Measurements from ENCODE around the gene LRRC4C.

Gene LRRC4C

GRCh38 chr11:40118026-40118425 lies 1341.4 kb downstream of the LRRC4C start:
- no peak overlapping the region for H3K4me3 ChIP-seq (ENCODE audit: low read depth in 1 of 2, low read length in 2 of 2)
- no peak overlapping the region for H2AFZ ChIP-seq (ENCODE audit: low read depth, low read length)
- no peaks in the 10 kb centered on the region for H4K20me1 ChIP-seq (ENCODE audit: insufficient read depth, low read length)
- DNase-seq: no peak
- no peak overlapping the region for H3K9ac ChIP-seq (ENCODE audit: low read depth, low read length)
- no peak for ATAC-seq (ENCODE audit: insufficient read depth, low read depth)
- no peak for TF ChIP-seq EZH2 (IDR thresholded peaks at IDR 0.05; ENCODE audit: borderline replicate concordance, low read depth, low read length, severe bottlenecking)
- TF ChIP-seq, protein P1, sequence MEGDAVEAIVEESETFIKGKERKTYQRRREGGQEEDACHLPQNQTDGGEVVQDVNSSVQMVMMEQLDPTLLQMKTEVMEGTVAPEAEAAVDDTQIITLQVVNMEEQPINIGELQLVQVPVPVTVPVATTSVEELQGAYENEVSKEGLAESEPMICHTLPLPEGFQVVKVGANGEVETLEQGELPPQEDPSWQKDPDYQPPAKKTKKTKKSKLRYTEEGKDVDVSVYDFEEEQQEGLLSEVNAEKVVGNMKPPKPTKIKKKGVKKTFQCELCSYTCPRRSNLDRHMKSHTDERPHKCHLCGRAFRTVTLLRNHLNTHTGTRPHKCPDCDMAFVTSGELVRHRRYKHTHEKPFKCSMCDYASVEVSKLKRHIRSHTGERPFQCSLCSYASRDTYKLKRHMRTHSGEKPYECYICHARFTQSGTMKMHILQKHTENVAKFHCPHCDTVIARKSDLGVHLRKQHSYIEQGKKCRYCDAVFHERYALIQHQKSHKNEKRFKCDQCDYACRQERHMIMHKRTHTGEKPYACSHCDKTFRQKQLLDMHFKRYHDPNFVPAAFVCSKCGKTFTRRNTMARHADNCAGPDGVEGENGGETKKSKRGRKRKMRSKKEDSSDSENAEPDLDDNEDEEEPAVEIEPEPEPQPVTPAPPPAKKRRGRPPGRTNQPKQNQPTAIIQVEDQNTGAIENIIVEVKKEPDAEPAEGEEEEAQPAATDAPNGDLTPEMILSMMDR (IDR thresholded peaks at IDR 0.05; ENCODE audit: borderline replicate concordance, extremely low read depth, low read length, poor library complexity, severe bottlenecking): no peak
- no peaks in the 10 kb centered on the region for H3K4me1 ChIP-seq (ENCODE audit: insufficient read depth, low read length)
- no peak overlapping the region for H3K27ac ChIP-seq (ENCODE audit: low read length)
- no peak overlapping the region for H3K4me2 ChIP-seq (ENCODE audit: insufficient read depth, low read length)
- H3K36me3 ChIP-seq (ENCODE audit: insufficient read depth, low read length): no peaks in the 10 kb centered on the region
- no peaks in the 10 kb centered on the region for H3K27me3 ChIP-seq (ENCODE audit: insufficient read depth, low read length, poor library complexity)
- no peaks in the 10 kb centered on the region for H3K79me2 ChIP-seq (ENCODE audit: insufficient read depth, low read length)
- no peaks in the 10 kb centered on the region for H3K9me3 ChIP-seq (ENCODE audit: insufficient read depth, low read length, severe bottlenecking)

GRCh38 chr11:40104941-40105550 lies 1354.4 kb downstream of the LRRC4C start:
- TF ChIP-seq, protein P1 (IDR thresholded peaks at IDR 0.05; ENCODE audit: borderline replicate concordance, extremely low read depth, low read length, poor library complexity, severe bottlenecking): no peak
- no peak for TF ChIP-seq EZH2 (IDR thresholded peaks at IDR 0.05; ENCODE audit: borderline replicate concordance, low read depth, low read length, severe bottlenecking)

DNA sequence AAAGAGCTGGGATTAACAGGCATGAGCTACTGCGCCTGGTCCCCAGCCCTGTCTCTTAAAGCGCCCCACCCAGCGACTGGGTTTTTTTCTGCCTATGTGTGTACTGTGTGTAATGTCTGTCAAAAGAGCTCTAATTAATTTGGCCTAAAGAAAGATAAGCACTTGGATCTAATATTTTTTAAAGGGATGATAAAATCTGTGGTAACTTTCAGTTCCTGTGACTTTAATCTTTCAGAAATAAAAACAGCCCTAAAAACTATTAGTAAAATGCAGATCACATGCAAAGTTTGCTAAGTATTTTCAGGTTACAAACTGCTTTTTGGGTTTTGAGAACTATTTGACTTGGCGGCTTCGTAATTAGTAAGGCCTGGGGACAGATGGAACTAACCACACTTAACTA lies 1358.7 kb downstream of the LRRC4C start:
- no peaks in the 10 kb centered on the region for H3K4me1 ChIP-seq (ENCODE audit: insufficient read depth, low read length)
- H3K9ac ChIP-seq (ENCODE audit: low read depth, low read length): no peak overlapping the region
- H3K27ac ChIP-seq (ENCODE audit: low read length): no peak overlapping the region
- ATAC-seq (ENCODE audit: insufficient read depth, low read depth) (no peak), DNase-seq (no peak)
- H4K20me1 ChIP-seq (ENCODE audit: insufficient read depth, low read length): no peaks in the 10 kb centered on the region
- no peaks in the 10 kb centered on the region for H3K9me3 ChIP-seq (ENCODE audit: insufficient read depth, low read length, severe bottlenecking)
- TF ChIP-seq EZH2 (IDR thresholded peaks at IDR 0.05; ENCODE audit: borderline replicate concordance, low read depth, low read length, severe bottlenecking): no peak
- TF ChIP-seq, protein P1 (IDR thresholded peaks at IDR 0.05; ENCODE audit: borderline replicate concordance, extremely low read depth, low read length, poor library complexity, severe bottlenecking): no peak
- H2AFZ ChIP-seq (ENCODE audit: low read depth, low read length): no peak overlapping the region
- no peaks in the 10 kb centered on the region for H3K36me3 ChIP-seq (ENCODE audit: insufficient read depth, low read length)
- H3K4me3 ChIP-seq (ENCODE audit: low read depth in 1 of 2, low read length in 2 of 2): no peak overlapping the region
- H3K27me3 ChIP-seq (ENCODE audit: insufficient read depth, low read length, poor library complexity): no peaks in the 10 kb centered on the region
- H3K4me2 ChIP-seq (ENCODE audit: insufficient read depth, low read length): no peak overlapping the region
- H3K79me2 ChIP-seq (ENCODE audit: insufficient read depth, low read length): no peaks in the 10 kb centered on the region

More at GRCh38 chr11:40104941-40105550, 1354.4 kb downstream of the LRRC4C start:
- Histone ChIP-seq H3K4me1 (ENCODE audit: insufficient read depth, low read length) (no peaks in the 10 kb centered on the region), H3K4me2 (ENCODE audit: insufficient read depth, low read length) (no peak overlapping the region), H3K27me3 (ENCODE audit: insufficient read depth, low read length, poor library complexity) (no peaks in the 10 kb centered on the region), H3K4me3 (ENCODE audit: low read depth in 1 of 2, low read length in 2 of 2) (no peak overlapping the region), H3K9me3 (ENCODE audit: insufficient read depth, low read length, severe bottlenecking) (no peaks in the 10 kb centered on the region), H3K27ac (ENCODE audit: low read length) (no peak overlapping the region), H4K20me1 (ENCODE audit: insufficient read depth, low read length) (no peaks in the 10 kb centered on the region), H3K79me2 (ENCODE audit: insufficient read depth, low read length) (no peaks in the 10 kb centered on the region), H2AFZ (ENCODE audit: low read depth, low read length) (no peak overlapping the region), H3K9ac (ENCODE audit: low read depth, low read length) (no peak overlapping the region), H3K36me3 (ENCODE audit: insufficient read depth, low read length) (no peaks in the 10 kb centered on the region)
- DNase-seq (no peak), ATAC-seq (ENCODE audit: insufficient read depth, low read depth) (no peak)
